B cell (primary cell): ENCODE data around the gene TRPM2. TPM values are rescaled to one million over a fixed set of nuclear protein-coding genes. Genes with fewer than 3 reads are reported as not detected.

Experiments used
- ATAC-seq: fragments of 200-7000 bp; cut with Tn5 transposase; one replicate; pipeline ENCODE4 v1.10.0; 2021; ENCODE audit warnings: low read depth, mild to moderate bottlenecking, moderate number of reproducible peaks, moderate library complexity
- CTCF ChIA-PET: fragments of 350-600 bp; sonication (Branson Sonifier 250); formaldehyde crosslinking; loops from one replicate; lab custom pipeline; 2021; ENCODE audit warnings: antibody characterized with exemption, inconsistent platforms; lab: Charles Lee
- POLR2A ChIA-PET: fragments of 350-600 bp; sonication (Branson Sonifier 250); formaldehyde crosslinking; loops from one replicate; lab custom pipeline; 2021; ENCODE audit warnings: antibody characterized with exemption; lab: Charles Lee
- DNase-seq: peaks from one replicate; pipeline ENCODE4 v3.0.0; 2013
- H2AFZ ChIP-seq: 2 replicates; pipeline ENCODE4 v1.6.1; 2012; ENCODE audit warnings: mild to moderate bottlenecking, low read depth, low read length; ENCODE audit not compliant: insufficient read depth, poor library complexity, severe bottlenecking
- H3K27ac ChIP-seq, 2 donors: 1 replicate in 1 of 2; 2 replicates in 1 of 2; pipeline ENCODE4 v1.5.1; 2012 to 2013; ENCODE audit warnings: low read length in 2 of 2, mild to moderate bottlenecking in 2 of 2, moderate library complexity in 1 of 2
- H3K27me3 ChIP-seq, 4 experiments: fragments of 200-600 bp in 1 of 4; sonication (generic) in 1 of 4; replicated peaks in 1 of 4; 1 replicate in 2 of 4; 2 replicates in 2 of 4; pipeline versions ENCODE4 v1.6.1 to v1.7.0; 2013 to 2016; ENCODE audit warnings: low read length in 3 of 4, mild to moderate bottlenecking in 2 of 4, mixed read lengths in 1 of 4, moderate library complexity in 1 of 4; ENCODE audit not compliant: insufficient read depth in 4 of 4, control insufficient read depth in 3 of 4; ENCODE audit errors: control extremely low read depth in 1 of 4
- H3K36me3 ChIP-seq, 2 experiments: replicated peaks in 1 of 2; 1 replicate in 1 of 2; 2 replicates in 1 of 2; pipeline versions ENCODE4 v1.6.1 to v1.7.1; 2013; ENCODE audit warnings: low read length in 1 of 2; ENCODE audit not compliant: insufficient read depth in 2 of 2, control insufficient read depth in 1 of 2; ENCODE audit errors: control extremely low read depth in 1 of 2, extremely low read depth in 1 of 2
- H3K4me1 ChIP-seq, 2 donors: fragments of 200-600 bp in 1 of 2; sonication (generic) in 1 of 2; 1 replicate in 1 of 2; 2 replicates in 1 of 2; pipeline versions ENCODE4 v1.5.1 to v1.6.1; 2013 to 2017; ENCODE audit warnings: low read length in 2 of 2; ENCODE audit not compliant: control insufficient read depth in 2 of 2, insufficient read depth in 2 of 2
- H3K4me2 ChIP-seq: replicated peaks from 2 replicates; pipeline ENCODE3; 2012; ENCODE audit warnings: mild to moderate bottlenecking, low read depth, low read length; ENCODE audit not compliant: poor library complexity, severe bottlenecking
- H3K4me3 ChIP-seq, 5 experiments: fragments of 200-600 bp in 1 of 5; sonication (generic) in 1 of 5; 1 replicate in 3 of 5; 2 replicates in 2 of 5; pipeline versions ENCODE4 v1.5.1 to v1.7.0; 2011 to 2016; ENCODE audit warnings: low read length in 4 of 5, mild to moderate bottlenecking in 4 of 5, low read depth in 2 of 5, control low read depth in 1 of 5, moderate library complexity in 1 of 5; ENCODE audit not compliant: insufficient read depth in 1 of 5; ENCODE audit errors: control extremely low read depth in 1 of 5, extremely low read depth in 1 of 5
- H3K79me2 ChIP-seq: fragments of 200-600 bp; sonication (generic); one replicate; pipeline ENCODE4 v1.6.0; 2016; ENCODE audit warnings: low read length; ENCODE audit not compliant: control insufficient read depth, insufficient read depth
- H3K9ac ChIP-seq: fragments of 200-600 bp; sonication (generic); 2 replicates; pipeline ENCODE4 v1.6.1; 2017; ENCODE audit warnings: mild to moderate bottlenecking, low read length, moderate library complexity
- H3K9me3 ChIP-seq, 3 donors: one replicate each; pipeline versions ENCODE4 v1.6.1 to v1.7.1; 2013; ENCODE audit warnings: low read length in 2 of 3; ENCODE audit not compliant: control insufficient read depth in 2 of 3, insufficient read depth in 1 of 3; ENCODE audit errors: control extremely low read depth in 1 of 3
- H4K20me1 ChIP-seq: 2 replicates; pipeline ENCODE4 v1.6.0; 2012; ENCODE audit warnings: mild to moderate bottlenecking, low read length; ENCODE audit not compliant: insufficient read depth, control insufficient read depth, poor library complexity, severe bottlenecking
- H3K27ac Mint-ChIP-seq: one replicate; pipeline ENCODE4 v1.8.0; 2021; ENCODE audit warnings: mixed read lengths
- H3K27me3 Mint-ChIP-seq: one replicate; pipeline ENCODE4 v1.8.0; 2021; ENCODE audit warnings: mixed read lengths
- H3K4me1 Mint-ChIP-seq: one replicate; pipeline ENCODE4 v1.8.0; 2021; ENCODE audit warnings: mixed read lengths
- H3K4me3 Mint-ChIP-seq: one replicate; pipeline ENCODE4 v1.8.0; 2021; ENCODE audit warnings: mixed read lengths
- H3K9me3 Mint-ChIP-seq: one replicate; pipeline ENCODE4 v1.8.0; 2022; ENCODE audit warnings: mixed read lengths; ENCODE audit not compliant: insufficient read depth
- EZH2 ChIP-seq: IDR thresholded peaks from 2 replicates; pipeline ENCODE4 v1.6.1; 2012; ENCODE audit warnings: borderline replicate concordance, low read depth, mild to moderate bottlenecking, moderate library complexity, low read length; ENCODE audit not compliant: insufficient read depth, poor library complexity, severe bottlenecking
- WGBS: methylation state at CpG from one replicate; pipeline ENCODE4 v1.1.5; 2013; ENCODE audit warnings: missing lambda C conversion rate; ENCODE audit not compliant: insufficient coverage; 5-methylcytosine and 5-hydroxymethylcytosine counted together
- intact Hi-C: fragments of 100-400 bp; cut with micrococcal nuclease; formaldehyde crosslinking; loops from one replicate; pipeline ENCODE4 v1.10.0; 2022
- polyA plus RNA-seq: library from polyadenylated mRNA; depleted of rRNA; stranded (reverse); fragments of >200 nt; gene quantifications from 2 replicates; pipeline ENCODE4 v1.2.3, GENCODE V29; 2012
- total RNA-seq, 2 donors: library from RNA; stranded (reverse); fragments of 120-200 nt in 1 of 2; gene quantifications; 1 replicate in 1 of 2; 2 replicates in 1 of 2; pipeline versions ENCODE4 v1.2.3 to v1.2.4, GENCODE V29; 2013 to 2022
- TF ChIP-seq, protein P1 (sequence below): fragments of 200-600 bp; IDR thresholded peaks from one replicate; pipeline ENCODE4 v1.8.0; 2022; ENCODE audit warnings: antibody characterized with exemption, mild to moderate bottlenecking

The TRPM2 gene
- total and polyA plus RNA-seq, 2 donors (not counting 1 experiment from before 2014, with no cell fraction given) = 1.6 to 8.4 TPM

DNA sequence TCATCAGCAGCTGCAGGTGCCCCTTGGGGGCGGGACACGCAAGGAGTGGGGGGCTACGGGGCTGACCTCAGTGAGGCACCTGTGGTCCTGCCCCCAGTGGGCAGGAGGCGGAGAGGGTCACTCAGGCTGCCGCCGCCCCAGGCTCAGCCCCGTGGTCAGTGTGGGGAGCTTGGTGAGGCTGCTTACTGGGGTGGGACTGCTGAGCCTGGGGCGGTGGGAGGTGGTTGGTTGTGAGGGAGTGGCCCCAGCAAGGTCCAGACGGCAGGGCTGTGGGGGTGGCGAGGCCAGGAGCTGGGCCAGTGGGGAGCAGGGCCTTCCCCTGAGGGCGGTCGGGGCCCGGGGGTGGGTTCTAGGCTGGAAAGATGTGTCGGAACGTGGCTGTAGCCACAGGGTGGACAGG is 39.3 kb upstream of the TRPM2 start:
- no peak for TF ChIP-seq EZH2
- TF ChIP-seq, protein P1, sequence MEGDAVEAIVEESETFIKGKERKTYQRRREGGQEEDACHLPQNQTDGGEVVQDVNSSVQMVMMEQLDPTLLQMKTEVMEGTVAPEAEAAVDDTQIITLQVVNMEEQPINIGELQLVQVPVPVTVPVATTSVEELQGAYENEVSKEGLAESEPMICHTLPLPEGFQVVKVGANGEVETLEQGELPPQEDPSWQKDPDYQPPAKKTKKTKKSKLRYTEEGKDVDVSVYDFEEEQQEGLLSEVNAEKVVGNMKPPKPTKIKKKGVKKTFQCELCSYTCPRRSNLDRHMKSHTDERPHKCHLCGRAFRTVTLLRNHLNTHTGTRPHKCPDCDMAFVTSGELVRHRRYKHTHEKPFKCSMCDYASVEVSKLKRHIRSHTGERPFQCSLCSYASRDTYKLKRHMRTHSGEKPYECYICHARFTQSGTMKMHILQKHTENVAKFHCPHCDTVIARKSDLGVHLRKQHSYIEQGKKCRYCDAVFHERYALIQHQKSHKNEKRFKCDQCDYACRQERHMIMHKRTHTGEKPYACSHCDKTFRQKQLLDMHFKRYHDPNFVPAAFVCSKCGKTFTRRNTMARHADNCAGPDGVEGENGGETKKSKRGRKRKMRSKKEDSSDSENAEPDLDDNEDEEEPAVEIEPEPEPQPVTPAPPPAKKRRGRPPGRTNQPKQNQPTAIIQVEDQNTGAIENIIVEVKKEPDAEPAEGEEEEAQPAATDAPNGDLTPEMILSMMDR = no peak
- Histone ChIP-seq H3K4me3 (no peak overlapping the region), H3K79me2 (peaks cover 21% of the 10 kb centered on the region), H3K27me3 (no peaks in the 10 kb centered on the region), H3K27ac (no peak overlapping the region), H3K9ac (no peak overlapping the region), H3K4me1 (no peaks in the 10 kb centered on the region), H3K9me3 (no peaks in the 10 kb centered on the region), H2AFZ (no peak overlapping the region), H3K36me3 (peaks cover 4 to 89% of the 10 kb centered on the region in 2 experiments), H4K20me1 (peaks cover 82% of the 10 kb centered on the region), H3K4me2 (no peak overlapping the region)
- 86% methylated on average over 14 of the region's 15 CpGs for WGBS
- Mint-ChIP-seq H3K27me3 (no peaks in the 10 kb centered on the region), H3K4me1 (no peaks in the 10 kb centered on the region), H3K4me3 (no peak overlapping the region), H3K9me3 (no peaks in the 10 kb centered on the region), H3K27ac (no peak overlapping the region)
- CTCF ChIA-PET = no interaction called here
- no peak for DNase-seq
- ATAC-seq = no peak
- intact Hi-C loops = no loop called here
- POLR2A ChIA-PET = no interaction called here

DNA sequence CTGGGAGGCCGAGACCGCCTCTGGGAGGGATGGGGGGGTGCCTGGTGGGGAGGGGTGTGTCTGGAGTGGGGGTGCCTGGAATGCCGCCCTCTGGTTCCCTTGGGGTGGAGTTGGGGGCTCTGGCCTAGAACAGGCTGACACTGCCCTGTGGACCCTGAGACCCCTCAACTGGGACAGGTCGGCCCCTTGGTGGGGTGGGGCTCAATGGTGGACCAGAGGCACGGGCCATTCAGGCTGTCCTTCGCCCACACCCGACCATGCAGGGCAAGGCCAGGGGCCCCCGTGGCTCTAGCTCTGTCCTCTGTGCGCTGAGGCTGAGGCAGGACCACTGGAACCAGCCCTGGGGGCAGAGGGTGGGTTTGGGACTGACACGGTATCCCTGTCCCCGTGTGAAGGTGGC is 38.9 kb upstream of the TRPM2 start:
- intact Hi-C loops = no loop called here
- ChIA-PET CTCF (no interaction called here), POLR2A (no interaction called here)
- Histone ChIP-seq H3K36me3 (peaks cover 4 to 89% of the 10 kb centered on the region in 2 experiments), H3K79me2 (peaks cover 16% of the 10 kb centered on the region), H2AFZ (no peak overlapping the region), H3K27me3 (no peaks in the 10 kb centered on the region), H3K4me1 (no peaks in the 10 kb centered on the region), H4K20me1 (peaks cover 81% of the 10 kb centered on the region), H3K9me3 (no peaks in the 10 kb centered on the region), H3K4me3 (no peak overlapping the region), H3K27ac (no peak overlapping the region), H3K4me2 (no peak overlapping the region), H3K9ac (no peak overlapping the region)
- Mint-ChIP-seq H3K4me1 (no peaks in the 10 kb centered on the region), H3K27me3 (no peaks in the 10 kb centered on the region), H3K4me3 (no peak overlapping the region), H3K9me3 (no peaks in the 10 kb centered on the region), H3K27ac (no peak overlapping the region)
- DNase-seq (no peak), ATAC-seq (no peak)
- TF ChIP-seq, protein P1 = no peak
- no peak for TF ChIP-seq EZH2
- WGBS = 95% methylated on average over 10 of the region's 11 CpGs
